A549 (cell line): ENCODE data around the gene TMSB4X. TPM values are rescaled to one million over a fixed set of nuclear protein-coding genes. Genes with fewer than 3 reads are reported as not detected.

Experiments used
- ATAC-seq, 2 experiments: fragments of 200-7000 bp in 1 of 2; fragments of >200 bp in 1 of 2; cut with Nextera tagmentation in 1 of 2; cut with Tn5 transposase in 1 of 2; 3 replicates each; pipeline versions ENCODE4 v1.8.0 to v1.9.1; 2018 to 2020; ENCODE audit warnings: mild to moderate bottlenecking in 1 of 2, moderate library complexity in 1 of 2
- CTCF ChIA-PET: fragments of 300-600 bp; sonication (Branson Sonifier 250); formaldehyde crosslinking; extraction: SDS; loops from one replicate; lab custom pipeline; 2021; ENCODE audit warnings: antibody characterized with exemption, inconsistent platforms; lab: Yijun Ruan, JAX
- POLR2A ChIA-PET: fragments of 350-600 bp; formaldehyde crosslinking; extraction: SDS; loops from one replicate; lab custom pipeline; 2021; ENCODE audit warnings: antibody characterized with exemption, inconsistent platforms; lab: Yijun Ruan, JAX
- DNase-seq, 2 experiments: peaks; one replicate each; pipeline versions ENCODE4 v3.0.0 to v3.0.0-alpha.2; 2011 to 2016; ENCODE audit warnings: low read depth in 1 of 2, low spot score in 1 of 2
- FAIRE-seq: peaks from 2 replicates; lab custom pipeline; 2011; peaks lifted over from hg19 to GRCh38; lab: Jason Lieb, UNC
- H3K27ac ChIP-seq, 2 experiments: fragments of >200 bp; sonication (Bioruptor Twin); formaldehyde crosslinking; 3 replicates each; pipeline ENCODE4 v1.5.1; 2016 to 2017
- H3K4me1 ChIP-seq: fragments of >200 bp; sonication (Bioruptor Twin); formaldehyde crosslinking; 3 replicates; pipeline ENCODE4 v1.6.1; 2016
- H3K4me2 ChIP-seq: fragments of >200 bp; sonication (Bioruptor Twin); formaldehyde crosslinking; 3 replicates; pipeline ENCODE4 v1.6.1; 2016
- H3K4me3 ChIP-seq: fragments of >200 bp; sonication (Bioruptor Twin); formaldehyde crosslinking; 3 replicates; pipeline ENCODE4 v1.5.1; 2016
- H3K9me3 ChIP-seq: fragments of >200 bp; sonication (Bioruptor Twin); formaldehyde crosslinking; 3 replicates; pipeline ENCODE4 v1.6.1; 2016
- ATOH8 ChIP-seq: fragments of 250-450 bp; sonication (Bioruptor Pico); IDR thresholded peaks from 2 replicates; pipeline ENCODE4 v1.5.0; 2020; ENCODE audit warnings: low read depth, mild to moderate bottlenecking, moderate library complexity
- CBX8 ChIP-seq: fragments of 200-600 bp; sonication (generic); IDR thresholded peaks from 2 replicates; pipeline ENCODE4 v1.6.1; 2016
- CEBPB ChIP-seq, 2 experiments: fragments of >200 bp in 1 of 2; sonication (Bioruptor Twin) in 1 of 2; formaldehyde crosslinking in 1 of 2; IDR thresholded peaks; 2 replicates each; pipeline ENCODE4 v1.6.1; 2012 to 2016
- CHD2 ChIP-seq: fragments of 150-350 bp; IDR thresholded peaks from 2 replicates; pipeline ENCODE4 v1.6.1; 2014; ENCODE audit warnings: low read length; ENCODE audit not compliant: partially characterized antibody
- ELK1 ChIP-seq: fragments of 150-350 bp; IDR thresholded peaks from 2 replicates; pipeline ENCODE4 v1.6.1; 2014; ENCODE audit warnings: low read depth, mild to moderate bottlenecking, low read length
- ESRRA ChIP-seq: fragments of 150-350 bp; IDR thresholded peaks from 2 replicates; pipeline ENCODE4 v1.6.1; 2014; ENCODE audit warnings: mild to moderate bottlenecking, low read length, borderline replicate concordance
- HES2 ChIP-seq: fragments of >200 bp; sonication (Bioruptor Twin); formaldehyde crosslinking; IDR thresholded peaks from 2 replicates; pipeline ENCODE4 v1.6.1; 2016
- HEYL ChIP-seq: fragments of 250-450 bp; sonication (Bioruptor Pico); IDR thresholded peaks from 2 replicates; pipeline ENCODE4 v1.8.0; 2021; ENCODE audit warnings: mild to moderate bottlenecking, moderate library complexity
- HMGXB4 ChIP-seq: fragments of 250-450 bp; sonication (Bioruptor Pico); IDR thresholded peaks from 2 replicates; pipeline ENCODE4 v1.5.0; 2021; ENCODE audit warnings: mild to moderate bottlenecking, moderate library complexity, borderline replicate concordance
- JUNB ChIP-seq: fragments of >200 bp; sonication (Bioruptor Twin); formaldehyde crosslinking; IDR thresholded peaks from 2 replicates; pipeline ENCODE4 v1.6.1; 2016
- MAFK ChIP-seq: fragments of 450-650 bp; IDR thresholded peaks from 2 replicates; pipeline ENCODE4 v1.6.1; 2014; ENCODE audit not compliant: partially characterized antibody
- NPAS2 ChIP-seq: fragments of 250-450 bp; sonication (Bioruptor Pico); IDR thresholded peaks from 2 replicates; pipeline ENCODE4 v1.8.0; 2022; ENCODE audit warnings: mild to moderate bottlenecking, moderate library complexity, borderline replicate concordance
- NR3C1 ChIP-seq: fragments of >200 bp; sonication (Bioruptor Twin); formaldehyde crosslinking; IDR thresholded peaks from 3 replicates; pipeline ENCODE4 v1.6.1; 2017
- PBX3 ChIP-seq: IDR thresholded peaks from 2 replicates; pipeline ENCODE4 v1.6.1; 2012
- RAD21 ChIP-seq, 2 experiments: fragments of >200 bp in 1 of 2; sonication (Bioruptor Twin) in 1 of 2; formaldehyde crosslinking in 1 of 2; IDR thresholded peaks in 1 of 2; conservative IDR thresholded peaks in 1 of 2; 2 replicates in 1 of 2; 3 replicates in 1 of 2; pipeline ENCODE4 v1.6.1; 2012 to 2018; ENCODE audit warnings: inconsistent platforms in 1 of 2
- RFX5 ChIP-seq: fragments of 450-650 bp; IDR thresholded peaks from 2 replicates; pipeline ENCODE4 v1.7.1; 2014; ENCODE audit warnings: antibody characterized with exemption, mild to moderate bottlenecking, moderate library complexity
- TFCP2L1 ChIP-seq: fragments of 250-450 bp; sonication (Bioruptor Pico); IDR thresholded peaks from 2 replicates; pipeline ENCODE4 v1.5.0; 2021; ENCODE audit warnings: mild to moderate bottlenecking
- WGBS: methylation state at CpG from one replicate; pipeline ENCODE4 v1.1.6; 2017; ENCODE audit errors: missing lambda C conversion rate; 5-methylcytosine and 5-hydroxymethylcytosine counted together
- polyA plus RNA-seq, 4 experiments: library from polyadenylated mRNA; depleted of rRNA in 3 of 4; stranded (reverse); fragments of >200 nt; fragmentation: RNase III in 1 of 4; extraction: RNeasy Plus Mini Kit Qiagen cat#74134 plus additional on column Dnase treatment in 1 of 4; gene quantifications; 2 replicates in 3 of 4; 3 replicates in 1 of 4; pipeline ENCODE4 v1.2.3, GENCODE V29; 2011 to 2017

The TMSB4X gene
- polyA plus RNA-seq, 2 of the 4 experiments (the other 2 are of a cell fraction), result 3,130 to 7,447 TPM

- peak overlapping the region; percentile 57 for H3K4me2 ChIP-seq
- no peak for FAIRE-seq
- peaks cover 21% of the 10 kb centered on the region for H3K4me1 ChIP-seq
- H3K27ac ChIP-seq, result peak overlapping the region; percentile 78 to 95
- WGBS, result 73% methylated on average over 16 of the region's 20 CpGs
- peak; percentile 57 to 64; a peak in 5 of 6 replicates for ATAC-seq
- ChIA-PET CTCF (interaction anchor here (0.6 to 4.9 kb wide), 6 partner anchors 10 to 532 kb away, joined by 3 to 26 read pairs (median 3); no protein-coding TSS in a partner anchor), POLR2A (interaction anchor here (0.7 to 1.2 kb wide), 3 partner anchors 19 to 22 kb away, joined by 3 to 9 read pairs (median 5); partner anchors contain the start of gene TMSB4X)
- H3K4me3 ChIP-seq, result no peak overlapping the region
- TF ChIP-seq CBX8 (no peak), CEBPB (IDR thresholded peaks at IDR 0.05) (0 out of 4 replicates have a peak, but pooled peaks of 1 of the 2 experiments have one; percentile 15)
- H3K9me3 ChIP-seq, result no peaks in the 10 kb centered on the region
- DNase-seq, result peak in 1 of 2 experiments; percentile 50
Observed at GRCh38 chrX:12955882-12956703, 18.8 kb upstream of the TMSB4X start.

GRCh38 chrX:12956704-12957534, 18.0 kb upstream of the TMSB4X start:
- ChIA-PET POLR2A (no interaction called here), CTCF (interaction anchor here (0.9 to 4.9 kb wide), 2 partner anchors 11 to 13 kb away, joined by 3 to 26 read pairs; no protein-coding TSS in a partner anchor)
- Histone ChIP-seq H3K27ac (peak overlapping the region; percentile 78 to 95), H3K4me1 (peaks cover 17% of the 10 kb centered on the region), H3K9me3 (no peaks in the 10 kb centered on the region), H3K4me3 (no peak overlapping the region), H3K4me2 (peak overlapping the region; percentile 57)
- TF ChIP-seq ELK1 (no peak), PBX3 (no peak), ATOH8 (CRISPR knock-in tag) (no peak), NR3C1 (no peak), RFX5 (no peak), HES2 (no peak), ESRRA (no peak), HMGXB4 (CRISPR knock-in tag) (no peak), JUNB (no peak), MAFK (no peak), RAD21 (conservative IDR thresholded peaks at IDR 0.05 in 1 of 2, IDR thresholded peaks at IDR 0.05 in 1 of 2) (no peak), NPAS2 (CRISPR knock-in tag) (no peak), HEYL (CRISPR knock-in tag) (no peak), CHD2 (no peak), TFCP2L1 (CRISPR knock-in tag) (no peak)
- peak; percentile 39 to 85; a peak in 4 of 6 replicates for ATAC-seq
- 59% methylated on average over 8 of the region's 8 CpGs for WGBS
- DNase-seq, result peak; percentile 52 to 67
- peak; percentile 99 for FAIRE-seq
